ENCODE results near the gene AGFG1. TPM values are rescaled to one million over a fixed set of nuclear protein-coding genes. Genes with fewer than 3 reads are reported as not detected.

AGFG1 gene
- total RNA-seq, 1 experiment from 2014 or later, result 122 TPM

DNA sequence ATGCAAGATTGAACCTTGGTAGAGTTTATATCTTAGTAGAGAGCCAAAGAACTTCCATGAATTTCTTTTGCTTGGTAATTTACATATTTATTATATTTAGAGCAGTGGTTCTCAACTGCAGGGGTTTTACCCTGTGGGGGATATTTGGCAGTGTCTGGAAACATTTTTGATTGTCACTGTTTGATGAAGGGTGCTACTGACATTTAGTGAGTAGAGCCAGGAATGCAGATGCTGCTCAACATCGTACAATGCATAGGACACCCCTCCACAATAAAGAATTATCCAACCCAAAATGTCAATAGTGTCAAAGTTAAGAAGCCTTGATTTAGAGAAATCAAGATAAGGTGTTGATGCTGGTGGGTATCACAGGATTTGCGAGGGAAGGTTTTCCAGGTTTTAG lies 14.7 kb downstream of the AGFG1 start:
- Histone ChIP-seq H3K4me1 (ENCODE audit: insufficient read depth, low read length, poor library complexity, severe bottlenecking) (peaks cover 61% of the 10 kb centered on the region), H3K9me3 (ENCODE audit: low read depth, low read length, poor library complexity, severe bottlenecking) (no peaks in the 10 kb centered on the region), H3K4me3 (ENCODE audit: low read depth, low read length, poor library complexity, severe bottlenecking) (no peak overlapping the region), H3K27me3 (replicated peaks; ENCODE audit: insufficient read depth, low read depth, low read length, poor library complexity) (no peaks in the 10 kb centered on the region), H3K36me3 (ENCODE audit: insufficient read depth, low read length, poor library complexity, severe bottlenecking) (no peaks in the 10 kb centered on the region), H3K27ac (ENCODE audit: low read depth, low read length, poor library complexity, severe bottlenecking) (no peak overlapping the region)
- no peak for TF ChIP-seq EZH2 (IDR thresholded peaks at IDR 0.05; ENCODE audit: borderline replicate concordance, low read depth, low read length, poor library complexity, severe bottlenecking)
- TF ChIP-seq, protein P1, sequence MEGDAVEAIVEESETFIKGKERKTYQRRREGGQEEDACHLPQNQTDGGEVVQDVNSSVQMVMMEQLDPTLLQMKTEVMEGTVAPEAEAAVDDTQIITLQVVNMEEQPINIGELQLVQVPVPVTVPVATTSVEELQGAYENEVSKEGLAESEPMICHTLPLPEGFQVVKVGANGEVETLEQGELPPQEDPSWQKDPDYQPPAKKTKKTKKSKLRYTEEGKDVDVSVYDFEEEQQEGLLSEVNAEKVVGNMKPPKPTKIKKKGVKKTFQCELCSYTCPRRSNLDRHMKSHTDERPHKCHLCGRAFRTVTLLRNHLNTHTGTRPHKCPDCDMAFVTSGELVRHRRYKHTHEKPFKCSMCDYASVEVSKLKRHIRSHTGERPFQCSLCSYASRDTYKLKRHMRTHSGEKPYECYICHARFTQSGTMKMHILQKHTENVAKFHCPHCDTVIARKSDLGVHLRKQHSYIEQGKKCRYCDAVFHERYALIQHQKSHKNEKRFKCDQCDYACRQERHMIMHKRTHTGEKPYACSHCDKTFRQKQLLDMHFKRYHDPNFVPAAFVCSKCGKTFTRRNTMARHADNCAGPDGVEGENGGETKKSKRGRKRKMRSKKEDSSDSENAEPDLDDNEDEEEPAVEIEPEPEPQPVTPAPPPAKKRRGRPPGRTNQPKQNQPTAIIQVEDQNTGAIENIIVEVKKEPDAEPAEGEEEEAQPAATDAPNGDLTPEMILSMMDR (conservative IDR thresholded peaks at IDR 0.05; ENCODE audit: low read depth, low read length), result no peak
- ChIA-PET POLR2A (ENCODE audit: low non-redundant PET) (no interaction called here), CTCF (no interaction called here)
- no peak for DNase-seq (ENCODE audit: low spot score)
- intact Hi-C loops (cut with micrococcal nuclease; ENCODE audit: unreplicated experiment), result no loop called here
- no TSS peak for BruUV-seq (replicated peaks)

DNA sequence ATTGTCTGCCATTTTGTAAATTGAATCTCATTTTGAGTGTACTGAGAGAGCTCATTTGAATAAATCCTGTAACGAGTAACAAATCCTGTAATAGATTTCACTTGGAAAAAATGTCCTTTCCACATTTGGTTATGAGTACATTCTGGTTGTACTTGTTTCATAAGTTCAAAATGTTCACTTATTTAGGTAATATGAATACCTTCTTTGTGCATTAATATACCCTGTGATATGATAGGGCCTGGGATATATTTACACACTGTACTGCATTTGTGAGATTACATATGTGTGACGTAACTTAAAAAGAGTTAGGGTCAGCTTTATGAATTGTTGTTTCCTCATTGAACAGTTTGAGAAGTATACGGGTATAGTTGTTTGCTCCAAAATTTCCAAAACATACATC lies 16.1 kb downstream of the AGFG1 start:
- no peak for DNase-seq (ENCODE audit: low spot score)
- H3K36me3 ChIP-seq (ENCODE audit: insufficient read depth, low read length, poor library complexity, severe bottlenecking), result no peaks in the 10 kb centered on the region
- TF ChIP-seq, protein P1 (conservative IDR thresholded peaks at IDR 0.05; ENCODE audit: low read depth, low read length), result no peak
- no peak for TF ChIP-seq EZH2 (IDR thresholded peaks at IDR 0.05; ENCODE audit: borderline replicate concordance, low read depth, low read length, poor library complexity, severe bottlenecking)
- H3K4me1 ChIP-seq (ENCODE audit: insufficient read depth, low read length, poor library complexity, severe bottlenecking), result peaks cover 56% of the 10 kb centered on the region
- POLR2A ChIA-PET (ENCODE audit: low non-redundant PET), result no interaction called here
- H3K27ac ChIP-seq (ENCODE audit: low read depth, low read length, poor library complexity, severe bottlenecking), result no peak overlapping the region
- CTCF ChIA-PET, result no interaction called here
- no peak overlapping the region for H3K4me3 ChIP-seq (ENCODE audit: low read depth, low read length, poor library complexity, severe bottlenecking)
- no peaks in the 10 kb centered on the region for H3K27me3 ChIP-seq (replicated peaks; ENCODE audit: insufficient read depth, low read depth, low read length, poor library complexity)
- intact Hi-C loops (cut with micrococcal nuclease; ENCODE audit: unreplicated experiment), result no loop called here
- BruUV-seq (replicated peaks), result no TSS peak
- no peaks in the 10 kb centered on the region for H3K9me3 ChIP-seq (ENCODE audit: low read depth, low read length, poor library complexity, severe bottlenecking)

DNA sequence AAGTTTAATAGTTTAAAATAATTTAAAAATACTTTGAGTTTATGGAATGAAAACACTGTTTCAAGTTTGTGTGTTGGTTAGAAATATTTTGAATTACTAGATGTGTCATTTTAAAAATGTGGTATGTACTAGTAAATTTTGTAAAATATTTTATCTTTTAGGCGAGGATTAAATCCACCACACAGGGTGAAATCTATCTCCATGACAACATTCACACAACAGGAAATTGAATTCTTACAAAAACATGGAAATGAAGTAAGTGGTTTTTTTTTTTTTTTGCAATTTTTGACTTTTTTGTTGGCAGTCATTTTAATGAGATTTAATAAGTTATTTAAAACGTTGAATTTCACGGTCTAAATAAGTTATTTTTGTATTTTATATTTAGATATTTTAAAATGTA lies 19.4 kb downstream of the AGFG1 start:
- ChIA-PET CTCF (no interaction called here), POLR2A (ENCODE audit: low non-redundant PET) (no interaction called here)
- Histone ChIP-seq H3K4me1 (ENCODE audit: insufficient read depth, low read length, poor library complexity, severe bottlenecking) (peaks cover 45% of the 10 kb centered on the region), H3K36me3 (ENCODE audit: insufficient read depth, low read length, poor library complexity, severe bottlenecking) (no peaks in the 10 kb centered on the region), H3K4me3 (ENCODE audit: low read depth, low read length, poor library complexity, severe bottlenecking) (no peak overlapping the region), H3K27me3 (replicated peaks; ENCODE audit: insufficient read depth, low read depth, low read length, poor library complexity) (no peaks in the 10 kb centered on the region), H3K9me3 (ENCODE audit: low read depth, low read length, poor library complexity, severe bottlenecking) (no peaks in the 10 kb centered on the region), H3K27ac (ENCODE audit: low read depth, low read length, poor library complexity, severe bottlenecking) (no peak overlapping the region)
- BruUV-seq (replicated peaks), result no TSS peak
- TF ChIP-seq, protein P1 (conservative IDR thresholded peaks at IDR 0.05; ENCODE audit: low read depth, low read length), result no peak
- TF ChIP-seq EZH2 (IDR thresholded peaks at IDR 0.05; ENCODE audit: borderline replicate concordance, low read depth, low read length, poor library complexity, severe bottlenecking), result no peak
- DNase-seq (ENCODE audit: low spot score), result peak; percentile 35
- intact Hi-C loops (cut with micrococcal nuclease; ENCODE audit: unreplicated experiment), result no loop called here

Data from A673 (cell line).